GM19240 (cell line): ENCODE measurements around the gene TBX20.
"Not testable (repeated sequence)": the region's sequence is repeated elsewhere in the genome, so short reads cannot be mapped to it uniquely, and the experiment has no call there.

ENCODE experiments used
- DNase-seq: peaks from one replicate; pipeline ENCODE4 v3.0.0; 2011; ENCODE audit warnings: low spot score; ENCODE audit not compliant: insufficient read length

The TBX20 gene

DNA sequence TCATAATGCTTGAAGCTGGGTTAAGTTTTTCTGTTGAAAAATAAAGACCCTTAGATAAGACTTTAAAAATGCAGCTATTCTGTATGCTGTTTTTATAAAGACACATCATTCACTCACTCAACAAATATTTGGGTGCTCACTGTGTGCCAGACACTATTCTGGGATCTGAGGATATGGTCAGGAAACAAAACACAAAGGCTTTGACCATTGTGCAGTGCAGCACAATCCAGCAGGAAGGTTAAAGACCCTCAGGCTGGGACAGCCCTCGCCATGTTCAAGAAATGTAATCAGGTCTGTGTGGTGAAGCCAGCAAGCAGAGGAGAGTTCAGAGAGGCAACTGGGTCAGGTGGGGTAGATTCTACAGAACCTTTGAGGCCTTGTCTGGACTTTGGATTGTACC lies 31.5 kb downstream of the TBX20 start:
- DNase-seq: not testable (repeated sequence)

DNA sequence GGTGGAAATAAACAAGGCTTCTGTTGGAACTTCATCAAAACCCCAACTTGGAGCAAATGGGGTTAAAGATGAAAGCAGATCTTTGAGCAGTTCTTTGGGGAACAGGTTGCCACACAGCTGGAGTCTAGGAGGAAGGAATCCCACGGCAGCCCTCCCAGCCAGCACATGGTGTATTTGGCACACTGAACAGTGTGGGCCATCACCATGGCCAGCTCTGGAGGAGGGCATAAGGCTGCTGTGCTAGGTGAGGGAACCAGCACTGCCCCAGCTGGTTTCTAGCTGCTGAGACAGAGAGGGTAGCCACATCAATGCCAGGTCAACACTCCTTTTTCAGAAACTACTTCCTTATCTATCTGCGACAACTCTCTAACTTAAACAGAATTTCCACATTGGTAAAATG lies 33.7 kb downstream of the TBX20 start:
- DNase-seq: not testable (repeated sequence)

DNA sequence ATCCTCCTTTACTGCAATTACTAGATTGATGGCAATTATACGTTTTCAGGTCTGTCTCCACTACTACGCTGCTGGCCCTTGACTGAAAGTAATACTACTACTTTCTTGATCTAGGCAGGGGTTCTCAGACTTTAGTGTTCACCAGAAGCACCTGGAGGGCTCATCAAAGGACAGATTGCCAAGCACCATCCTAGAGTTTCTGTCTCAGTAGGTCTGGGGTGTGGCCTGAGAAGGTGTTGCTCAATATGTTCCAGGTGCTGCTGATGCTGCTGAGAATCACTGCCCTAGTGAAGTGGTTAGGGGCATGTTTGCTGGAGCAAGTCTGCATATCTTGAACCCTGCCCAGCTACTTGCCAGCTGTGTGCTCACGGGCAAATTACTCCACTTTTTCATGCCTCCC lies 37.9 kb downstream of the TBX20 start:
- DNase-seq: not testable (repeated sequence)

DNA sequence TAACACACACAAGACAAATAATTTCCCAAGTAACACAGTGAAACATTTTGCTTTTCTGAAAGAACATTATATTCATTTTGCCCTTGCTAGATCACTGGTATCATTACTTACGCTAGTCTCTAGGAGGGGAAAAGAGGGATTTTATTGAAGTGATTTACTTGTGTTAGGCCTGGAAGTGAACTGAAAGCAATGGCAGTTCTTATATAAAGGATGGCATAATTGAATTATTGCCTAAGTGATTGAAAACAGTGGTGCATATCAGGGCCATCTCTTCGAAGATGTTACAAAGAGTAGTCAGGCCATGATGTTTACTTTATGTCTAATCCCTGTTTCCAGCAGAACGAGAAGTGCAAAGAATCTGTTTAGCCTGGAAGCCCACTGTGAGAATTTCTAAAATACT lies 38.8 kb downstream of the TBX20 start:
- not testable (repeated sequence) for DNase-seq

DNA sequence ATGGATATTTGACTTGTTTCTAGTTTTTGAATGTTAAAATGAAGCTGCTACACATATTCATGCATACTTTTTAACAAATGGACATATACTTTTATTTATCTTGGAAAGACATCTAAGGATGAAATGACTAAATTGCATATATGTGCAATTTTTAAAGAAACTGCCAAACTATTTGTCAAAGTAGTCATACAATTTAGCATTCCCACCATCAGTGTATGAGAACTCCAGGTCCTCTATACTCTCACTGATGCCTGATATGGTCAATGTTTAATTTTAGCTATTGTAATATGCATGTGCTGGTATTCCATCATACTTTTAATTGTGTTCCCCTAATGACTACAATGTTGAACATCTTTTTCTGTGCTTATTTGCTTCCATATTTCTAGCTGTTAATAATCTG lies 47.0 kb downstream of the TBX20 start:
- DNase-seq: not testable (repeated sequence)

DNA sequence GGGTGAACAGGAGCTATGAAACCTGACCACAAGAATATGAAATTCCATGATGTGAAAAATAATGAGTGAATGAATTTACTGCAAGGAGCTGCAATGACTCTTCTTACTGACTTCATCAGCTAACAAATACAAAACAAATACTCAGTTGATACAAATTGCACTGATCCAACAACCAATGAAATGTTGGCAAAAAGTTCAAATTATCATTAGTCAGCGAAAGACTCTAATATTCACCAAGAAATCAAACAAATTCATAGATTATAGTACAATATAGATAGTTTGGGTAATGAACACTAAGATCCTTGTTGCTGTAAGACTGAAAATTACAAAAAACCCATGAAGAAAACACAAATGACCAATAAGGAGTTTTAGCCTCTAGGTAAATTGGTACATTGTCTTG lies 49.0 kb downstream of the TBX20 start:
- not testable (repeated sequence) for DNase-seq

DNA sequence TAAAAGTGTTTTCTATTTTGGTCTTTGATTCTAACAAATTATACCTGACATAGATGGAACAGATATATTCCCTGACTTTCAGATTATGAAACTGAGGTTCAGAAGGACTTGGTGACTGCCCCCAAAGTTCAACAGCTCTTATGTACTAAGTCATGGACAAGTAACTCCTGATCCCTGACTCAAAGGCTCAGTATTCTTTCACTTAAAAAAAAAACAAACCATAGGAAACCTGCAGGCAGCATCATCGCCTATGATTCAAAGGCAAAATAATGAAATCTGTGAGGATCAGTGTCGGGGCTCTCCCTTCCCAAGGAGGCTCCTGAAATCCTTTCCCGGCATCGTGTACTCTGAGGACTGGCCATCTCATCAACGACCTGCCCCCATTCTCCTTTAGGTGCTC lies 49.9 kb downstream of the TBX20 start:
- not testable (repeated sequence) for DNase-seq

DNA sequence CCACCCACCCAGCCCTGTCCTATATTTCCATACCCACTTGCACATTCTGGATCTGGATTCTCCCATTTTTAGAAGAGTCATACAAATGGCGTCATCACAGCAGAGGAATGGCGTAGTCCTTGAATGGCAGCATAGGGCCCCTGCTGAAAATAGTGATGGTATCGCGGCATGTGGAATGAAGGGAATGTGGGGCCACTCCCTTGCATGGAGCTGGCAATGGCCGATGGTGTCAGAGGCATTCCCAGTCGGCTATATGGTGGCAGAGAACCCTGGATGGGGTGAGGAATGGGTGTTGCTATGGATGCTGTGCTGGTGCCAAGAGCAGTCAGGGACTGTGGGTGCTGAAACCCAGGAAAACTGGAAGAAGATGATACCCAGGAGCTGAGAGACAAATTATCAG lies 51.5 kb downstream of the TBX20 start:
- not testable (repeated sequence) for DNase-seq

DNA sequence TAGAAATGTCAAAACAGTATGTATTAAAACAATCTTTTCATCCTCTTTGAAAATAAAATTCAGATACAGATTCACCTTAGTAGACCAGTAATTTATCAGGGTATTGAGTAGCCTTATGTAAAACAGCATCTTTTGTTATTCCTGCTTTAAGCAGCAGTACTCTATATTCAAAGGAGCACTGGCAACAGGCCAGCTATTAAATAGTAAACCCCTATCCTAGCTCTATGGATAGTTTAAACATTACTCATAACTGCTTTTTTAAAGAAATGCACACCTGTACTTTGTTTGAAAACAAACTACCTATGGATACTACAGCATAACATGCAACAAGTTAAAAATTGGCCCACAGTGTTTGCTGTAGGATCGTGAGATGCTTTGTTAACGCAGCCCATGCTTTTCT lies 53.7 kb downstream of the TBX20 start:
- not testable (repeated sequence) for DNase-seq

DNA sequence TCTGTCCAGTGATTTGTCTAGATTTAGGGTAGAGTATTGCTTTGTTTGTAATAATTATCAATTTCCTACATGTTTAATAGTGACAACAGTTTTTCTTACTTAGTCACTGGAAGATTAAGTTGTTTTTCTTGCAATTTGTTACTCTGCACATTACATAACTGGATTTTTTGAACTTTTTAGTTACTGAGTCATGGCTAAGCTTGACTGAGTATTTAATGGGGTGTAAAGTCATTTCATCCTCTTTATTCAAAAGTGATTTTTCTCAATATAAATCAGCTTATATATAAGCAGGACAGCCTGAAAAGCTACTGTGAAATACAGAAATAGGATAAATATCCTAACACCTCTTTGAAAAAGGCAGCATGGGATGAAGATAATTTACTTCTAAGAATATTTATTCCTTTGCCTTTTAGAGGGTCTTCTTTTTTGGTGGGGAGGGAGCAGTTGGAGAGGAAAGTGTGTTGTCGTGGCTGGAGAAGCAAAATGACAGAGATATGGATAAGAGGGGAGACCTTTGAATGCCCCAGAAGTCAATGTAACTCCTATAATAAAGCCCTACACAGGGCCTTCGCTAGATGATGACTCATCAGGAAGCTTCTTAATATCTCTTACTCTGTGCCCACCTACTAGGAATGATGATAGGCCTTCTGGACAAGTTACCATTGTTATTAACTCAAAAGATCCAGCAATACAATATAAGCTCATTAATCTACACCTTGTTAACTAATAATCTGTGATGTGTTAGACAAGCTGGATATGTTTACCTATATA lies 55.3 kb downstream of the TBX20 start:
- DNase-seq: not testable (repeated sequence)

DNA sequence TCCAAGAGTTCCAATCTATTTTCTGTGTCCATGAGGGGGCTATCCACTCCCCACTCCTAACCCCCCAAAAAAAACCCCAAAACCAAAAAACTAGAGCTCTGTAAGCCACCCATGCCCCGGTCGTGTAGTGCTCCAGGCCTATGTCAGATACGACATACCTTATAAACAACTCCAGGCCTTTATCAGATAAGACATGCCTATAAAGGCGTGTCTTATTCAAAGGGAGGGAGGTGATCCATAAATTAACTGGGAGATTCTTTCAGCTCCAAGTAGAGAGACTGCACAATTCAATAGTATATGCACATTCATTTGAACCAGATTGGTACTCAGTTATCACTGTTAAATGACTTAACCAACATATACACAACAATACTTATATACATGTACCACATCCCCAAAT lies 62.3 kb downstream of the TBX20 start:
- not testable (repeated sequence) for DNase-seq

DNA sequence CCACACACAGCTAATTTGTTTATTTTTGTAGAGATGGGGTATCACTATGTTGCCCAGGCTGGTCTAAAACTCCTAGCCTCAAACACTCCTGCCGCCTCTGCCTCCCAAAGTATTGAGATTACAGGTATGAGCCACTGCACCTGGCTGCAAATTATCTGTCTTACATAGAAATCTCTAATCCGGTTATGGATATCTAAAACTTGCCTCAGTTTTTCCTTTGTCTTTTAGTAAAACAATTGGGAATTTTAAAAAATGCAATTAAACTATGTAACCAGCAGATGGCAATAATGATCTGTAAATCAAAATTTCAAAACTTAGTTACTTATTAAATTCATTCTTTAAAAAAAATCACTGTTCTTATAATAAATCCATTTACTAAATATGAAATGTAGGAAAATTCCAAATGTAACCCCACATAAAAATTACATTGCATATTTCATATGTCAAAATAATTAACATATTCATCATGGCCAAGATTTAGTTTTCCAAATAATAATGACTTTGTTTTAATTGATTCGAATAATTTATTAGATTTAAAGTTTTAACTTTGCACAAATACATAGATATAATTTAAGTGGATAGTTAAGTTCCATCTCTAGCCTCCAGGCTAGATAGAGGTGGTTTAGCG lies 63.6 kb downstream of the TBX20 start:
- DNase-seq: not testable (repeated sequence)

DNA sequence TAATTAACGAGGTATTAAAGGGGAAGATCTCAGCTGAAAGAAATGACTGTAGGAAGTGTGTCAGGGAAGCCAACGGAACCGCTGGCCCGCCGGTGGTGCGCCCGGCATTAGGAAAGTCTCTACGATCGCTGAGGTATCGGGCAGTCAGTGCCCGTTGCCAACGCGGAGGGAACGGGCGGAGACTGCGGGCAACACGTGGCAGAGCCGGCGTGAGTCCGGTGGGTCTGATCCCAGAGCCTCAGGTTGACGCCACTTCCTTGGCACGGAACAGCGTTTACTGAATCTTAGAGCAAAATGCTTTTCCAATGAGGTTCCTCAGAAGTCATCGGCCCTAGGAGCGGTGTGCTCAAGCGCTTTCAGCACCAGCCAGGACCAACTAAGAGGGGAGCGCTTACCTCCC lies 67.1 kb downstream of the TBX20 start:
- not testable (repeated sequence) for DNase-seq

DNA sequence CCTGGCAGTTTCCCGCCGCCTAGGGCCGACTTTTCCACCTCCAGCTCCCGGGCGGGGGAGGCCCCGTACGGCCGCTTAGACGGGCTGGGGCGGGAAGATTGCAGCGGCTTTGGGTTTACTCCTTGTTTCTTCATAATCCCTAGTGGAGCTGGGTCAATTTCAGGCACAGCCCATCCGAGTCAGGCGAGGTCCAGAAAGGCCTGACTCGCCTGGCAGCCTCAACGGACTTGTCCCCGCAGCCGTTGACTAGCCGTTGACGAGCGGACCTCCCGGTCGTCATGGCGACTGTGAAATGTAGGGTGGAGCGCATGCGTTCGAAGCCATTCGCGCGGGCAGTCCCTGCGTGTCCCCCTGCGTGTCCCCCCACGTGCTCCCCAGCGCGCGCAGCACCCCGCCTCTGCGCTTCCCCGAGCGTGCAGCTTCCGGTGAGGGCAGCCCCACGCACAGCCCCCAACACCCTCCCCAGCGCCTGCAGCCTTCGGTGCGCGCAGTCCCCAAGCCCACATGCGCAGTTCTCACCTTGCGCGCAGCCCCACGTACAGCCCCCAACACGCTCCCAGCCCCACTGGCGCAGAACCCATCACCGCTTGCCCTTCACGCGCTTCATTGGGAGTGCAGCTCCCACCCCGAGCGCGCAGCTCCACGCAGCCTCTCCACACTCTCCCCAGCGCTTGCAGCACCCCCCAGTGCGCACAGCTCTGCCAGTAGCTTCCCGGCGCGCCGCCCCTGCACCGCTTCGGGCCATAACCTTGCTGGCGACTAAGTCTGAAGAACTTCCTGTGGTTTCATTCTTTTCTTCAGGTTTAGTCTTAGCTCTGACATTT lies 67.8 kb downstream of the TBX20 start:
- no peak for DNase-seq

DNA sequence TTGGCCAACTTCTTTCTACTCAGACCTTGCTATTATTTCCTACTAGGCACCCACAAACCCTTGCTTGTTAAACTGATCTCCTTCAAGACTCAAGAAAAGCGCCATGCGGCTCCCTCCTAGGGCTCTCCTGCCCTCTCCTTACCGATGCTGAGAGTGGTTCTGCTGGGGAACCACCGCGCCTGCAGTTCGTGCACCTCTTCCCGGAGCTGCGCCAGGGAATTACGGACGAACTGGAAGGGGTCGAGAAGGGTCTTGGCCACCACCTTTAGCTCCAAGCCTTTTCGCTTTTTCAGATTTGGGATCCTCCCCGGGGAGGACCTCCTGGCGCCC lies 68.4 kb downstream of the TBX20 start:
- DNase-seq: not testable (repeated sequence)

DNA sequence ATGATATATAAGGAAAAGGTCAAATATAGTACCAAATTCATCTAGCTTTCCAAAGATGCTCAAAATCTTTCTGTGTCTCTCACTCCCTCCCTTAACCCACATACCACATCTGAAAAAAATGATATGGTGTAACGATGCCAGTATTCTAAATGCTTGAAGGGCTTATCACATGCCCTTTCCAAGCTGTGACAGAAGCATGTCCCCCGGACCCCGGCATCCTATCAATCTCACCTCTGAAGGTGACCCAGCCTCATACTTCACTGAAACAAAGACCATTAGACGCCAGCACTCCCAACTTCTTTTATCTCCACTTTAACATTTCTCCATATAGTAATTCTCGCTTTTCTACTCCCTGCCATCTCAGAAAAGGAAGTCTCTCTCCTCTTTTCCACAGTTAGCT lies 68.9 kb downstream of the TBX20 start:
- DNase-seq: not testable (repeated sequence)

DNA sequence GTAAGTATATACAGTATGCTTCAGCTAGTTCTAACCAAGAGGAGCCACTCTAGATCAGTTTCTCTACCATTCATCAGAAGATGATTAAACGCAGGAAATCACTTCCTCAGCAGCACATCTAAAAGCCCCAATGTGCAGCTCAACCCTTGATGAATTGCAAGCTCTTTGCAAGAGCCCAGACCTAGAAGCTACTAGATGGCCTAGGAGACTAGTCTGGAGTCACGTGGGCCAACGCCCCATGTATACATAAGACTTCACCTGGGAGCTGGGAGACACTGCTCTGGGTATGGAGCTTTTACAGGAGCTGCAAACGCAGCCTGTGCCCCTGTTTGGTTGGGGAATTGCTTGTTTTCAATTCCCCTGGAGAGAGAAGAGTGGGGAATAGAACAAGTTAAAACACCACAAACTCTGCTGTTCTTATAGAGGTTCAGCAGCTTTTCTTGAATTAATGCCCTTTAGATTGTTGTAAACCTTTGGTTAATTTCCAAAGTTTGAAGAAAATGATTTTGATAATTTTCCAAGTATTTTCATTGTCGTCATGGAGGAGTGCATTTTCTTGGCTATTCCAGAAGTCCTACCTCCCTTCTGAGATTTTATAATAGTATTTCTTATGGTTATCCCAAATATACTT lies 69.9 kb downstream of the TBX20 start:
- DNase-seq: not testable (repeated sequence)

DNA sequence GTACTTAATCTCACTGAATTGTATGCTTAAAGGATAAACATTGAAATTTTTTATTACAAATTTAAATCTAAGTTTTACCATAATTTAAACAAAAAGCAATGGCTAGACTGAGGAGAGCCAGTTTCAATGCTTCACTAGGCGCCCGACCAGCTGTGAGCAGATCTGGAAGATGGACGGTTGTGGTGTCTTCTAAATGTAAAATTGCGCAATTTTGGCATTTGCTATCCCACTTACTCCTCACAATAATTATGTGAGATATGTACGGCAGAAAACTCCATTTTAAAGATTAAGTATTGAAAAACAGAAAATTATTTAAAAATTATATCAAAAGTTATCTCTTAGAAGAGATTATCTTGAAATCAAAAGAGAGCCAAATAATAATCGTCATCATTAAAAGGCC lies 73.2 kb downstream of the TBX20 start:
- DNase-seq: not testable (repeated sequence)

DNA sequence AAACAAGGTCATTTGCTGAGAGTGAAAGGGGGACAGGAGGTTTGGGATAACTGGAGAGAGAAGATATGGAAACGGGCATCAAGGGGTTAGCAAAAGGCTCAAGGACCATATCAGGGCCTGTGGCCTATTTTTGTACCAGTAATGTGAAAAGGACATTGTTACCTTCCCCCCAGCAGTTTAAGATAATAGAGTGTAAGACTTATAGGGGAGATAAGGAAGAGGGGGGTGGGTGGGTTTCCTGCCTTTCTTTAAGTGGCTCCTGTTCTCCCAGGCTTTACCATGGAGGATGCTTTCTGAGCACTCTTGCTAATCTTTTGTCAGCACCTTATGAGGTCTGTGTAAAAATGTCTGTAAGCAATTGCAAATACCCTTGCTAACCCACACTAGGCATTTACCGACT lies 80.7 kb downstream of the TBX20 start:
- DNase-seq: not testable (repeated sequence)

DNA sequence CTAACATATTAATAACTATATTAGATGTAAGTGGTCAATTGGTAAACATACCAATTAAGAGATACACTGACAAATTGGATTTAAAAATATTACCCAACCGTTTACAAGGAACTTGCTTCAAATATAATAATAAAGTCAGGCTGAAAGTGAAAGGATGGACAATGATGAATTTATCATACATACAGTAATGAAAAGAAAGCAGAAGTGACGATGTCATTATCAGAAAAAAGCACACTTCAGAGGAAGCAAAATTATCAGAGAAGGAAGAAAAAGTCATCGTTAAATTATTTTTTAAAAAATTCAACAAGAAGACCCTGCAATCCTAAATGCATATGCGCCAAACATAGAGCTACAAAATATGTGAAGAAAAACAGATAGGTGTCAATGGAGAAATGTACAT lies 81.8 kb downstream of the TBX20 start:
- DNase-seq: not testable (repeated sequence)

DNA sequence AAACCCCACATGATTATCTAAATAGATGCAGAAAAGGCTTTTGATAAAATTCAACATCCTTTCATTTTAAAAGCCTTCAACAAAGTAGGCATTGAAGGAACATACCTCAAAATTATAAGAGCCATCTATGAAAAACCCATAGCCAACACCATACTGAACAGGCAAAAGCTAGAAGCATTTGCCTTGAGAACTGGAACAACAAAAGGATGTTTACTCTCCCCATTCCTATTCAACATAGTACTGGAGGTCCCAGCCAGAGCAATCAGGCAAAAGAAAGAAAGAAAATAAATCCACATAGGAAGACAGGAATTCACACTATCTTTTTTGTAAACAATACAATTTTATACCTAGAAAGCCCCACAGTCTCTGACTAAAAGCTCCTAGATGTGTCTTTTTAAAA lies 86.2 kb downstream of the TBX20 start:
- DNase-seq: not testable (repeated sequence)

DNA sequence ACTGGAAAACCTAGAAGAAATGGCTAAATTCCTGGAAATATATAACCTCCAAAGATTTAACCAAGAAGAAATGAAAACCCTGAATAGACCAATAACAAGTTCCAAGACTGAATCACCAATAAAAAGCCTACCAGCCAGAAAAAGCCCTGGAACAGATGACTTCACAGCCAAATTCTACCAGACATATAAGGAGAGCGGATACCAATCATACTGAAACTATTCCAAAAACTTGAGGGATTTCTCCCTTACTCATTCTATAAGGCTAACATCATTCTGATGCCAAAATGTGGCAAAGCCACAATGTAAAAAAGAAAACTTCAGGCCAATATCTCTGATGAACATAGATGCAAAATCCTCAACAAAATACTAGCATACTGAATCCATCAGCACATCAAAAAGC lies 86.7 kb downstream of the TBX20 start:
- DNase-seq: not testable (repeated sequence)
